Caco-2 (cell line): ENCODE results near the gene CTAGE9. TPM values are rescaled to one million over a fixed set of nuclear protein-coding genes. Genes with fewer than 3 reads are reported as not detected.

ENCODE experiments used
- BruUV-seq: library from RNA; stranded (reverse); fragments of 400-500 nt; replicated peaks from 2 replicates; lab custom pipeline; 2021; lab: Mats Ljungman, UMichigan
- CTCF ChIA-PET: fragments of 300-600 bp; sonication (Branson Sonifier 250); formaldehyde crosslinking; loops from one replicate; lab custom pipeline; 2022; ENCODE audit warnings: antibody characterized with exemption; lab: Charles Lee
- POLR2A ChIA-PET: fragments of 300-600 bp; sonication (Branson Sonifier 250); formaldehyde crosslinking; loops from one replicate; lab custom pipeline; 2022; ENCODE audit warnings: antibody characterized with exemption; lab: Charles Lee
- DNase-seq, 2 experiments: peaks; one replicate each; pipeline versions ENCODE4 v3.0.0 to v3.0.0-alpha.2; 2020 to 2022
- H3K27me3 ChIP-seq: replicated peaks from 2 replicates; pipeline ENCODE4 v1.6.0; 2011; ENCODE audit warnings: low read length; ENCODE audit not compliant: control insufficient read depth, insufficient read depth
- H3K36me3 ChIP-seq: 2 replicates; pipeline ENCODE4 v1.5.1; 2011; ENCODE audit warnings: low read length; ENCODE audit not compliant: control insufficient read depth, insufficient read depth
- H3K4me1 ChIP-seq: fragments of 250-450 bp; sonication (Bioruptor Pico); 2 replicates; pipeline ENCODE4 v1.5.1; 2020; ENCODE audit warnings: mild to moderate bottlenecking
- H3K4me3 ChIP-seq: 2 replicates; pipeline ENCODE4 v1.5.1; 2011; ENCODE audit warnings: low read depth, mild to moderate bottlenecking, control low read depth, low read length
- H3K9me3 ChIP-seq: fragments of 250-450 bp; sonication (Bioruptor Pico); 2 replicates; pipeline ENCODE4 v1.5.1; 2020; ENCODE audit warnings: mild to moderate bottlenecking, moderate library complexity
- H3K27ac Mint-ChIP-seq: one replicate; pipeline ENCODE4 v1.8.0; 2022; ENCODE audit warnings: mixed read lengths; ENCODE audit not compliant: unreplicated experiment
- H3K27me3 Mint-ChIP-seq: one replicate; pipeline ENCODE4 v1.8.0; 2022; ENCODE audit warnings: mixed read lengths; ENCODE audit not compliant: insufficient read depth, unreplicated experiment
- H3K36me3 Mint-ChIP-seq: one replicate; pipeline ENCODE4 v1.8.0; 2022; ENCODE audit warnings: mild to moderate bottlenecking, mixed read lengths; ENCODE audit not compliant: insufficient read depth, unreplicated experiment
- H3K4me1 Mint-ChIP-seq: one replicate; pipeline ENCODE4 v1.8.0; 2022; ENCODE audit warnings: low read depth, mixed read lengths; ENCODE audit not compliant: unreplicated experiment
- H3K4me3 Mint-ChIP-seq: one replicate; pipeline ENCODE4 v1.8.0; 2022; ENCODE audit warnings: mild to moderate bottlenecking, moderate library complexity, mixed read lengths; ENCODE audit not compliant: unreplicated experiment
- H3K9me3 Mint-ChIP-seq: one replicate; pipeline ENCODE4 v1.8.0; 2022; ENCODE audit warnings: mixed read lengths; ENCODE audit not compliant: unreplicated experiment
- CTCF ChIP-seq, 2 experiments: fragments of 200-600 bp in 1 of 2; IDR thresholded peaks; 1 replicate in 1 of 2; 2 replicates in 1 of 2; pipeline versions ENCODE4 v1.5.1 to v1.8.0; 2011 to 2022; ENCODE audit warnings: antibody characterized with exemption in 1 of 2, control low read depth in 1 of 2, inconsistent platforms in 1 of 2, low read depth in 1 of 2, low read length in 1 of 2, mild to moderate bottlenecking in 1 of 2, moderate library complexity in 1 of 2; ENCODE audit not compliant: insufficient read depth in 1 of 2, severe bottlenecking in 1 of 2, unreplicated experiment in 1 of 2
- intact Hi-C: fragments of 100-400 bp; cut with micrococcal nuclease; formaldehyde crosslinking; loops from one replicate; pipeline ENCODE4 v1.10.0; 2022; ENCODE audit not compliant: unreplicated experiment
- total RNA-seq: library from RNA; stranded (reverse); gene quantifications from 2 replicates; pipeline ENCODE4 v1.2.3, GENCODE V29; 2022

The CTAGE9 gene
- total RNA-seq, 1 experiment from 2014 or later = not detected

- H3K4me3 Mint-ChIP-seq = no peak overlapping the region
- H3K27ac Mint-ChIP-seq = no peak overlapping the region
- H3K4me1 Mint-ChIP-seq = no peaks in the 10 kb centered on the region
- peaks cover 9% of the 10 kb centered on the region for H3K27me3 Mint-ChIP-seq
- no peak overlapping the region for H3K4me3 ChIP-seq
- BruUV-seq = no TSS peak
- no peaks in the 10 kb centered on the region for H3K4me1 ChIP-seq
- intact Hi-C loops = no loop called here
- no peaks in the 10 kb centered on the region for H3K36me3 ChIP-seq
- ChIA-PET CTCF (interaction anchor here (0.6 kb wide), 1 partner anchor 44 kb away, joined by 3 read pairs; no protein-coding TSS in a partner anchor), POLR2A (no interaction called here)
- H3K9me3 Mint-ChIP-seq = no peaks in the 10 kb centered on the region
- H3K36me3 Mint-ChIP-seq = no peaks in the 10 kb centered on the region
- no peaks in the 10 kb centered on the region; the same call in 1 of the 2 replicates for H3K27me3 ChIP-seq
- TF ChIP-seq CTCF (IDR thresholded peaks at IDR 0.05; ENCODE audit: insufficient read depth in 1 of 2, low read depth in 1 of 2, low read length in 1 of 2, severe bottlenecking in 1 of 2, unreplicated experiment in 1 of 2) = no peak
- no peaks in the 10 kb centered on the region for H3K9me3 ChIP-seq
- DNase-seq = no peak
Observed at GRCh38 chr6:131739136-131739535, 28.3 kb upstream of the CTAGE9 start.

GRCh38 chr6:131736811-131737210, 26.0 kb upstream of the CTAGE9 start:
- intact Hi-C loops = no loop called here

GRCh38 chr6:131736003-131736596, 25.3 kb upstream of the CTAGE9 start:
- CTCF ChIA-PET = no interaction called here
- no peaks in the 10 kb centered on the region for H3K9me3 ChIP-seq
- no peak overlapping the region for H3K27ac Mint-ChIP-seq
- no peaks in the 10 kb centered on the region for H3K4me1 ChIP-seq
- H3K27me3 ChIP-seq = no peaks in the 10 kb centered on the region; the same call in 1 of the 2 replicates
- H3K4me3 ChIP-seq = no peak overlapping the region
- no peak for TF ChIP-seq CTCF (IDR thresholded peaks at IDR 0.05; ENCODE audit: insufficient read depth in 1 of 2, low read depth in 1 of 2, low read length in 1 of 2, severe bottlenecking in 1 of 2, unreplicated experiment in 1 of 2)
- H3K27me3 Mint-ChIP-seq = peaks cover under 1% of the 10 kb centered on the region
- no peaks in the 10 kb centered on the region for H3K9me3 Mint-ChIP-seq
- no peaks in the 10 kb centered on the region for H3K36me3 Mint-ChIP-seq
- BruUV-seq = no TSS peak
- POLR2A ChIA-PET = no interaction called here
- no peaks in the 10 kb centered on the region for H3K4me1 Mint-ChIP-seq
- H3K4me3 Mint-ChIP-seq = no peak overlapping the region
- DNase-seq = no peak
- H3K36me3 ChIP-seq = no peaks in the 10 kb centered on the region
- intact Hi-C loops = no loop called here

More at GRCh38 chr6:131736811-131737210, 26.0 kb upstream of the CTAGE9 start:
- no peak overlapping the region for H3K4me3 ChIP-seq
- H3K9me3 ChIP-seq = no peaks in the 10 kb centered on the region
- POLR2A ChIA-PET = no interaction called here
- H3K36me3 ChIP-seq = no peaks in the 10 kb centered on the region
- no peak overlapping the region for H3K4me3 Mint-ChIP-seq
- peaks cover 5% of the 10 kb centered on the region for H3K27me3 Mint-ChIP-seq
- CTCF ChIA-PET = no interaction called here
- no peaks in the 10 kb centered on the region for H3K4me1 Mint-ChIP-seq
- no peak for DNase-seq
- TF ChIP-seq CTCF (IDR thresholded peaks at IDR 0.05; ENCODE audit: insufficient read depth in 1 of 2, low read depth in 1 of 2, low read length in 1 of 2, severe bottlenecking in 1 of 2, unreplicated experiment in 1 of 2) = no peak
- no peaks in the 10 kb centered on the region for H3K36me3 Mint-ChIP-seq
- no peaks in the 10 kb centered on the region for H3K9me3 Mint-ChIP-seq
- H3K4me1 ChIP-seq = no peaks in the 10 kb centered on the region
- no TSS peak for BruUV-seq
- no peaks in the 10 kb centered on the region; the same call in 1 of the 2 replicates for H3K27me3 ChIP-seq
- H3K27ac Mint-ChIP-seq = no peak overlapping the region
